ENCODE measurements around the gene YY1AP1. TPM values are rescaled to one million over a fixed set of nuclear protein-coding genes. Genes with fewer than 3 reads are reported as not detected.
"Not testable (repeated sequence)": the region's sequence is repeated elsewhere in the genome, so short reads cannot be mapped to it uniquely, and the experiment has no call there.

The YY1AP1 gene
- total RNA-seq, 1 donor: 73.5 TPM

DNA sequence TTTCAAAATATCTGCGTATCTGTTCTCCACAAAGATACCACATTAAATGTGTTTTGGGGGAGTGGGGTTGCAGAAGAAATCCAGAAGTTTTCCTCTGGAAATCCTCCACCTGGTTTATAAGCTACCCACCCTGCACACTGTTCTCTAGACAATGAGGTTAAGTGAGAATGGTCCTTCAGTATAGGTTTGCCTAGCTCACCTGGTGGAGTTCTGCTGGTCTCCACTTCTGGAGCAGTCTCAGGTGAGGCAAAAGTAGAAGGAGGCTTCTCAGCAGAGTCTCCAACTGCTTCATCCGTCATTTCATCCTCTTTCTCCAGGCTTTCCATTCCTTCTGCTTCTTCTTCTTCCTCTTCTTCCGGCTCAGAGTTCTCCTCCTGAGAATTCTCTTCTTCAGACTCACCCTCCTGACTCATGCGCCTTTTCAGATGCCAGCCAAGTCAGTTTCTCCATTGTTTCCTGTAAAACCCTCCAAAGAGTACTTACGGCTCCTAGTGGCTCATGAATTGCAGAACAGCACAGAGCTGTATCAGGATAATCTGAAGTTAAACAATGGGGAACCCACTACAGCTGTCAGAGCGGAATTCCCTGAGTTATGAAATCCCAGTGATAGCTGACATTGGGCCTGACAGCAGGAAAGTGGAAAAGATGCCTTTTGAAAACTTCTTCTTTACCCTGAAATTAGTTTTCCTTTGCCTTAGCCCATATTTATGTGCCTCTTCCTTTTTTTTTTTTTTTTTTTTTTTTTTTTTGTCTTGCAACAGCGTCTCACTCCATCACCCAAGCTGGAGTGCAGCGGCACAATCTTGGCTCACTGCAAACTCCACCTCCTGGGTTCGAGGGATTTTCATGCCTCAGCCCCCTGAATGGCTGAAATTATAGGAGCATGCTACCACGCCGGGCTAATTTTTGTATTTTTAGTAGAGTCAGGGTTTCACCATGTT, 40.1 kb downstream of the YY1AP1 start:
- DNase-seq (ENCODE audit: low read depth in 2 of 3, low spot score in 2 of 3): peak in 2 of 3 donors; percentile 45 to 55

DNA sequence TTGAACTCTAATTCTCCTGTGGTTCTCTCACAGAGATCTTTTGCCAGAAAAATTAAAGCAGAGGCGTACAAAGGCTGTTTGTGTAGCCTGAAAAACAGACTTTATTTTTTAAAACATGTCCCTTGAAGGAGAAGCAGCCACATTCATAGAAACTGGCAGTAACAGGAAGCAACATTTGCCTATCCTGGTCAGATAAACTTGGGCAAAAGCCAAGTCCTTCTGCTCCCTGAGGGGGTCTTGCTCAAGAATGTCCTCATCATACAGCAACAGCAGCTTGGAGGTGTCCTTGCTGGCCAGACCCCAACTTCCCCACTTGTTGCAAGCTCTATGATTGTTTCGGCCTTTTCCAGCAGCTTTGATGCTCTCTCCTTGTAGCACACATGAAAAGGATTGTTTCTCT, 42.3 kb downstream of the YY1AP1 start:
- peak in 1 of 3 donors; percentile 21 for DNase-seq (ENCODE audit: low read depth in 2 of 3, low spot score in 2 of 3)

DNA sequence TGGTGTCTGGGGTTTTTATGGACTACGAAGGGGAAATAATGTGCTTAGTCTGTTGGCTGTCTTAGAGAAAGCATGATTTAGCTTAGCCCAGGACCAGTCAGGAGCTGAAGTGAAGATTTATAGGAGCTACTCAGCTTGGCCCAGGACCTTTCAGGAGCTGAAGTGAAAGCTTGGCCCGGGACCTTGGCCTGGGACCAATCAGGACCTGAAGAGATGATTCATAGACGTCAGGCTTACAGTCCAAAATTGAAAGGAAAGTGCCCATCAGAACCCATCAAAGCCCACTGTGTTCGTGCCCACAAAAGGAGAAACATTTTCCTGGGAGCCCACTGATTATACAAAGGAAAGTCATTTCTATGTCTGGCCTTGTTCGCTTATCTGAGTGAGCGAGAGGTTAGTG, 42.9 kb downstream of the YY1AP1 start:
- DNase-seq (ENCODE audit: low read depth in 2 of 3, low spot score in 2 of 3): no peak

DNA sequence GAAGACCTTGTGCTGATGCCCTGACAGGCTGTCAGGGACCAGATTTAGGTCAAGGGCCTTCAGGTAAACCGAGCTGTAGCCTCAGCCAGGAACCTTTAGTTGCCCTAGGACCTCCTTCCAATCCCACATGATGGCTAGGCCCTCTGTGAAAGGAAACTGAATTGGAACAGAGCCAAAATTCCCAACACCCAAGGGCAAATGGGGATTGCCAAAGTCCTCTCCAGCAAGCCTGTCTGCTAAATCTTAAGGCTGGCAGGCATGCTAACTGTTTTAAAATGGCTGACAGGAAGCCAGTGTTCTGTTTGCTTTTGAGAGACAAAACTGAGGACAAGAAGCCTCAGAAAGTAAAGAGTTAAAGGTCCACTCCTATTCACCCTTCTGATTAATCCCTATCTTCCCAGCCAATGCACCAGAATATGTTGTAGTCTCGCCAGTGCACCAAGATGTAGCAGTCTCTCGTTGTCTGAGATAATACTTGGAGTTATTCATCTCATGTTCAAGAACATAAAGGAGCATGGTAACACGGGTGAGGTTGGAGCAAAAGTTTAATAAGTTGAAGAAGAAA, 43.5 kb downstream of the YY1AP1 start:
- no peak for DNase-seq (ENCODE audit: low read depth in 2 of 3, low spot score in 2 of 3)

DNA sequence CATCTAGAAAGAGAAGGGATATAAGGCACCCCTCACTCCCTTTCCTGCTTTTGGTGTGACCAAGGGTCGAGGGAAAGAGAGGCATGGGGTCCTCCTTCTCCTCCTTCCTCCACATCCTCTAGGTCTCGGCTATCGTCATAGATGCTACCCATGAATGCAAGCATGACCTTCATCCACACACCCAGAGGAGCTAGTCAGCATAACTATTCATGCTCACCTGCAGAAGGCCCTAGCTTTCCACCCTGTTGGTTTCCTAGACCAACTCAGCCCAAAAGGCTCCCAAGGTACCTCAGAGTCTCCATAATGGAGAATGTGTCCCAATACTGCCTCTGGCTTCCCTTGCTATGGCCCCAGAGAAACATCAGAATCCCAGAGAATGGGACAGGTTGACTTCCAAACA, 45.3 kb downstream of the YY1AP1 start:
- no peak for DNase-seq (ENCODE audit: low read depth in 2 of 3, low spot score in 2 of 3)

- DNase-seq (ENCODE audit: low read depth in 2 of 3, low spot score in 2 of 3): peak in 1 of 3 donors; percentile 11
These were observed 45.9 kb downstream of the YY1AP1 start for GRCh38 chr1:155642559-155643180.

DNA sequence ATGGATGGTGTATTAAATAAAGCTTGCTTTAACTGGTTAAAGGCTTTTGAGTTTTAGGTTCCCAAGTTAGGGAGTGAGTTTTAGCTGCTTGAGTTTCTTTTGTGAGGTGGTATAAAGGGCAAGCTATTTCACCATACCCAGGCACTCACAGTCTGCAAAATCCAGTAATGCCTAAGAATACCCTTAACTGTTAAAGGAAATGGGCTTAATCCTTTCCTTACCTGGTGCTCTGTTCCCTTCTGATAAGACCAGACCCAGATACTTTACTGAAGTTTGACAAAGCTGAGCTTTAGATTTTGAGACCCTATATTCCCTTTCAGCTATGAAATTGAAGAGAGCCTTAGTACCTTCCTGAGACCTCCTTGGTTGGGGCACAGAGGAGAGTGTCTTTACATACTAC, 48.2 kb downstream of the YY1AP1 start:
- DNase-seq (ENCODE audit: low read depth in 2 of 3, low spot score in 2 of 3): no peak

GRCh38 chr1:155636397-155637153, 52.0 kb downstream of the YY1AP1 start:
- no peak for DNase-seq (ENCODE audit: low read depth in 2 of 3, low spot score in 2 of 3)

GRCh38 chr1:155626428-155626827, 62.1 kb downstream of the YY1AP1 start:
- DNase-seq (ENCODE audit: low read depth in 2 of 3, low spot score in 2 of 3): not testable (repeated sequence)

DNA sequence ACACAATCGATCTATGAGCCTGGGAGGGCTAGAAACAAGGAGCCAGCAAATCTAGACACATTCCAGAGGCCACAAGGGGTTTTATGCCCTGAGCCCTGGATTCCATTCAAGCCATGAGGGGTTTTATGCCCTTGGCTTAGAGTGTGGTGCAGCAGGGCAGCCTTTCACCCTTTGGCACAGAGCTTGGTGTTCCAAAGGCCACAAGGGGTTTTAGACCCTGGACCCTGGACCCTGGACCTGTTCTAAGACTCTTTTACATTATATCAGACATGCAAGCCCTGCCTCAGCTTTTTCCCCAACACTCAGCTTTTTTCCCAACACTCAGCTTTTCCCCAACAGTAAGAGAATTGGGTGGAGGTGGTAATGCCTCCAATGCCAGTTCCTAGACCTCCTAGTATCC, 65.2 kb downstream of the YY1AP1 start:
- no peak for DNase-seq (ENCODE audit: low read depth in 2 of 3, low spot score in 2 of 3)

DNA sequence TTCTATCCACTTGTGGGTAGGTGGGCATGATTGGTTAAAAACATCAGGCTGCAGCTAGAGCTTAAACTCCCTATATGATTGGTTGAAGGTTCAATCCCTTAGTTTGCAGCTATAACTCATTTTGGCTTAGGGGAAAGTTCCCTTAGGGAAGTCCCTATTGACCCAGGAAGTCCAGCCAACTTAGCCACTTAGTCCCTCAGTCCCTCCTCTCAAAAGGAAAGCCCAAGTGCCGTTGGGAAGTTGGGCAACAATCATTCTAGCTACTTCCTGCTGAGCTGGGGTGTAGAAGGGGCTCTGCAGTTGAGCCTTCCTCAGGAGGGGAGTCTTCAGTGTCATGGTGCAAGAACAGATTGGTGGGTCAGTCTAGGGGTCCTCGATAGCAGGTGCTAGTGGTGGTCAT, 66.4 kb downstream of the YY1AP1 start:
- DNase-seq (ENCODE audit: low read depth in 2 of 3, low spot score in 2 of 3): no peak

DNA sequence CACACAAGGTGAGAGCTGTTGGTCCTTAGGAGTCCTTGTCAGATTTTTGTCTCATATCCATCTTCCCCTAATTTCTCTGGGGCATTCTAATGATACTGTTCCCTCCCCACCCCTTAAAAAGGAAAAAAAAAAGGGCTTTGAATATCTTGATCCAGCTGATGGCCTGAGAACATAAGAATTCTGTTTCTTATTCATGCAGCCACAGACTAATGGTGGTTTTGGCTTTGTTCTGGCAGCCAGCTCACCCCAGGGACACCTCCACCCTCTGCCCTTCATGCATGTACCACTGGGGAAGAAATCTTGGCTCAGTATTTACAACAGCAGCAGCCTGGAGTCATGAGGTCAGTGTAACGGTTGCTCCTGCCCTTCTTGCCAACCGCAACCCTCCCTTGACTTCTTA, 75.3 kb downstream of the YY1AP1 start:
- not testable (repeated sequence) for DNase-seq (ENCODE audit: low read depth in 2 of 3, low spot score in 2 of 3)

- DNase-seq (ENCODE audit: low read depth in 2 of 3, low spot score in 2 of 3): not testable (repeated sequence)
These were observed 78.3 kb downstream of the YY1AP1 start for GRCh38 chr1:155610257-155610647.

DNA sequence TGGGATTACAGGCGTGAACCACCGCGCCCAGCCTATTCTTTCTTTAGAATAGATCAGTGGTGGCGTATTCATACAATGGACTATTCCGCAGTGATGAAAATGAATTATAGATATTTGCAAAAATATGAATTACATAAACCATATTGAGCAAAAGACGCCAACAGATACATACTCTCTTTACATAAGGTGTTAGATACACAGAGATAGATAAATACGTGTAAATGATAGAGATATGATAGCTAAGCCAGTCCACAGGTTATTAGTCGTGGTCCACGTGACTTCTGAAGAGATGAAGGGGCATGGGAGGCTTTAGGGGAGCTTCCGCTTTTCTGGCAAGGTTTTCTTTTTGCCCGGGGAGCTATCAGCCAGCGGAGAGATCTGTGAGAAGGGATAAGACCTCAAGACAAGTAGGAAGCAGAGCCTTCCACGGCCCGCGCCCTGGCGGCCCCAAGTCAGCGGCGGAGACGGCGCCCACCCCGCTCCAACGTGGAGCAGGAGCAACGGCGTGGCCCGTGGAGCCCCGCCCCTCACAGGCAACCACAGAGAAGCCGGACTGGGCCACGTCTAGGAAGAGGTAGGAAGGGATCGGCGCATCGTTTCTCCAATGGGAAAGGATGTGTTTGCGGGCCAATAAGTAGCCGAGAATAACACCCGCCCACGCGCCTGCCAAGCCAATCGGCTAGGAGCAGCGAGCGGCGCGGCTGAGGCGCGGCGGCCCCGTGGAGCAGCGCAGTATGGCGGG, 78.9 kb downstream of the YY1AP1 start, which contains the start of gene MSTO1:
Gene MSTO1, plus strand, starts transcription at position 704 of the 742 bp plus-strand sequence. Its CDS starts 31 bp downstream, at position 735.
- DNase-seq (ENCODE audit: low read depth in 2 of 3, low spot score in 2 of 3): peak; percentile 69 to 96 (median 94)

Other genes with a start within 250 kb of the YY1AP1 start
- 33.7 TPM for gene ASH1L, start 126.0 kb downstream of the YY1AP1 start, total RNA-seq
- gene MSTO1, start 78.6 kb downstream of the YY1AP1 start, total RNA-seq: 44.2 TPM
- 51.4 TPM for gene DAP3, start 317 bp upstream of the YY1AP1 start, total RNA-seq
- 26.4 TPM for gene GON4L, start 168.4 kb upstream of the YY1AP1 start, total RNA-seq
- gene SYT11, start 170.8 kb upstream of the YY1AP1 start, total RNA-seq: 27.2 TPM
- gene RIT1, start 222.6 kb upstream of the YY1AP1 start, total RNA-seq: 45.8 TPM
- 45.2 TPM for gene KHDC4, start 245.6 kb upstream of the YY1AP1 start, total RNA-seq